Suprapubic skin (tissue), 4 donors: Measurements from ENCODE around the gene IFNG. TPM values are rescaled to one million over a fixed set of nuclear protein-coding genes. Genes with fewer than 3 reads are reported as not detected.

ENCODE experiments used
- DNase-seq, 2 donors: peaks; one replicate each; pipeline ENCODE4 v3.0.0-alpha.2; 2019; ENCODE audit warnings: low spot score in 2 of 2
- H3K27ac ChIP-seq: fragments of 200-600 bp; sonication (generic); one replicate; pipeline ENCODE4 v1.5.1; 2019
- H3K27me3 ChIP-seq: fragments of 200-600 bp; sonication (generic); one replicate; pipeline ENCODE4 v1.5.1; 2019
- H3K36me3 ChIP-seq: fragments of 200-600 bp; sonication (generic); one replicate; pipeline ENCODE4 v1.5.1; 2019
- H3K4me1 ChIP-seq: fragments of 200-600 bp; sonication (generic); one replicate; pipeline ENCODE4 v1.5.1; 2019
- H3K4me3 ChIP-seq: fragments of 200-600 bp; sonication (generic); one replicate; pipeline ENCODE4 v1.5.1; 2019; ENCODE audit warnings: mild to moderate bottlenecking
- H3K9me3 ChIP-seq: fragments of 200-600 bp; sonication (generic); one replicate; pipeline ENCODE4 v1.5.1; 2019
- EP300 ChIP-seq: sonication (generic); formaldehyde crosslinking; IDR thresholded peaks from one replicate; pipeline ENCODE4 v1.6.1; 2017; ENCODE audit warnings: antibody characterized with exemption
- POLR2A ChIP-seq, 2 donors: fragments of 450-650 bp; IDR thresholded peaks; one replicate each; pipeline ENCODE4 v1.6.1; 2017; ENCODE audit warnings: antibody characterized with exemption in 2 of 2, mild to moderate bottlenecking in 2 of 2, moderate library complexity in 2 of 2
- POLR2AphosphoS5 ChIP-seq, 3 donors: sonication (generic); formaldehyde crosslinking; IDR thresholded peaks; one replicate each; pipeline ENCODE4 v1.6.1; 2017; ENCODE audit warnings: antibody characterized with exemption in 3 of 3
- WGBS: methylation state at CpG from one replicate; pipeline ENCODE4 v1.1.5; 2018; 5-methylcytosine and 5-hydroxymethylcytosine counted together
- total RNA-seq, 4 donors: library from RNA; depleted of rRNA; stranded (reverse); fragments of >200 nt; gene quantifications; one replicate each; pipeline ENCODE4 v1.1.0, GENCODE V29; 2016
- TF ChIP-seq, protein P1 (sequence below), 2 donors: fragments of 200-600 bp in 1 of 2; fragments of 450-650 bp in 1 of 2; sonication (generic) in 1 of 2; IDR thresholded peaks; one replicate each; pipeline ENCODE4 v1.5.1; 2016 to 2019; ENCODE audit warnings: antibody characterized with exemption in 2 of 2, mild to moderate bottlenecking in 1 of 2, moderate library complexity in 1 of 2

Gene IFNG
- total RNA-seq, 4 donors from 2014 or later, result not detected

DNA sequence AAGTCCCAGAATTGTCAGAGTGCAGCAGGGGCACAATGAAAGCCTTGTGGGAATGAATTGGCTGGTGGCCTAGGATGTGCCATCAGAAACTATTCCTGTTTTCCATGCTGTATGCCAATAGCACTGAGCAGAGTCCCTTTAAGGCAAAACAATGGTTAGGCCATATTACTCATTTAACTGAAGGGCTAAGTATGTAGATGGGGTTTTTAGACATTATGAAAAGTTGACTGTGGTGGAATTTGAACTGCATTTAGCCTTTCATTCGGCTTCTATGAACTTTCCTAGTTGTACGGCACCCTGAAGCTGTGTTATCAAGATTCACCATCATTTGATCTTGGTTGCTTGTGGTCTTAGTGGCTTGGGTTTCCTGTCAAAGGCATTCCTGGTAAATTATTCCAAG, 41.3 kb upstream of the IFNG start:
- no peak overlapping the region for H3K27ac ChIP-seq
- no peak for DNase-seq
- no peaks in the 10 kb centered on the region for H3K36me3 ChIP-seq
- TF ChIP-seq EP300 (no peak), POLR2AphosphoS5 (IDR thresholded peaks at IDR 0.05) (no peak), POLR2A (IDR thresholded peaks at IDR 0.05) (no peak)
- TF ChIP-seq, protein P1, sequence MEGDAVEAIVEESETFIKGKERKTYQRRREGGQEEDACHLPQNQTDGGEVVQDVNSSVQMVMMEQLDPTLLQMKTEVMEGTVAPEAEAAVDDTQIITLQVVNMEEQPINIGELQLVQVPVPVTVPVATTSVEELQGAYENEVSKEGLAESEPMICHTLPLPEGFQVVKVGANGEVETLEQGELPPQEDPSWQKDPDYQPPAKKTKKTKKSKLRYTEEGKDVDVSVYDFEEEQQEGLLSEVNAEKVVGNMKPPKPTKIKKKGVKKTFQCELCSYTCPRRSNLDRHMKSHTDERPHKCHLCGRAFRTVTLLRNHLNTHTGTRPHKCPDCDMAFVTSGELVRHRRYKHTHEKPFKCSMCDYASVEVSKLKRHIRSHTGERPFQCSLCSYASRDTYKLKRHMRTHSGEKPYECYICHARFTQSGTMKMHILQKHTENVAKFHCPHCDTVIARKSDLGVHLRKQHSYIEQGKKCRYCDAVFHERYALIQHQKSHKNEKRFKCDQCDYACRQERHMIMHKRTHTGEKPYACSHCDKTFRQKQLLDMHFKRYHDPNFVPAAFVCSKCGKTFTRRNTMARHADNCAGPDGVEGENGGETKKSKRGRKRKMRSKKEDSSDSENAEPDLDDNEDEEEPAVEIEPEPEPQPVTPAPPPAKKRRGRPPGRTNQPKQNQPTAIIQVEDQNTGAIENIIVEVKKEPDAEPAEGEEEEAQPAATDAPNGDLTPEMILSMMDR (IDR thresholded peaks at IDR 0.05), result no peak
- peaks cover 2% of the 10 kb centered on the region for H3K27me3 ChIP-seq
- H3K4me3 ChIP-seq, result no peak overlapping the region
- H3K4me1 ChIP-seq, result no peaks in the 10 kb centered on the region
- 69% methylated on average over 2 of the region's 2 CpGs for WGBS
- no peaks in the 10 kb centered on the region for H3K9me3 ChIP-seq

DNA sequence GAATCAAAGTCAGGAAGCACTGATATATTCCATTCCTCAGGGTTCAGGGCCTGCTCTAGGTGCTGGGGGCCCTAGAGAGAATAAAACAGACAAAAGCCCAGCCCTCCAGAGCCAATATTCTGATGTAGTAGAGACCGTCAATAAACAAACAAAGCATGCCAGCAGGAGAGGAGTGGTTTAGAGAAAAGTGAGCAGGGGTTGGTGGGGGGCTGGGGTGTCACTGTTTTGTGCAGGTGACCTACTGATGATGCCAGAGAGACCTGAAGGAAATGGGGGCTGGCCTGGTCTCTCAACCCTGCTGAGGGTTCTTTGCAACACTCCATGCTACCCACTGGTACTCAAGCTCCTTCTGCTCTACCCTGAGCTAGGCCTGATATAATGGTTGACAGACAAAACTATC, 39.6 kb upstream of the IFNG start:
- Histone ChIP-seq H3K36me3 (no peaks in the 10 kb centered on the region), H3K4me1 (no peaks in the 10 kb centered on the region), H3K27me3 (no peaks in the 10 kb centered on the region), H3K9me3 (no peaks in the 10 kb centered on the region), H3K4me3 (no peak overlapping the region), H3K27ac (no peak overlapping the region)
- no peak for TF ChIP-seq POLR2AphosphoS5 (IDR thresholded peaks at IDR 0.05)
- no peak for TF ChIP-seq POLR2A (IDR thresholded peaks at IDR 0.05)
- TF ChIP-seq, protein P1 (IDR thresholded peaks at IDR 0.05), result no peak
- no peak for TF ChIP-seq EP300
- DNase-seq, result no peak
- WGBS, result 96% methylated on average over 1 of the region's 1 CpG

DNA sequence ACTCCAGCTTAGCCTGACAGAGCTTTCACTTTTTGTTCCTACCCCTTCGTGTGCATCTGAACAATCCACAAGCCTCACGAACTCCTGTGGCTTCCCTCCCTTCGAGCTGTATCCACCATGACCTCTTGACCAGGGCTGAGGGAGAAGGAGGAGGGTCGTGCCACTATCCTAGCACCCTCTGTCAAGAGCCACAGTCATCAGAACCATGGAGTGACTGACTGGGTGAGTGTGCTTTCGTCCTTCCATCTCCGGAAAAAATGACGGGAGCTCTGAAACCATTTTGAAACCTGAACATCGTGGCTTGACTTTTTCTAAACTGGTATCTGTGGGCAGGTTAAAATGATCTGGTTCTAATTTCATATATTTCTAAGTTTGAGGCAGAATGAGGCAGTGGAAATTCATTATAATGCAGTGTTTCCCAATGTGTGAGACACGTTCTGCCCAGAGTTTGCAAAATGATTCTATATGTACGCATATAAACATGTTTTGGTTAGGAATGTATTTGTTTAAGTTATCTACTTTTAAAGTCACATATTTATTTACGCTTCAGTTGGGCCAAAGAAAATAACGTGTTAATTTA, 39.1 kb upstream of the IFNG start:
- H3K27me3 ChIP-seq, result no peaks in the 10 kb centered on the region
- no peak for DNase-seq
- H3K4me1 ChIP-seq, result no peaks in the 10 kb centered on the region
- H3K9me3 ChIP-seq, result no peaks in the 10 kb centered on the region
- H3K4me3 ChIP-seq, result no peak overlapping the region
- TF ChIP-seq POLR2AphosphoS5 (IDR thresholded peaks at IDR 0.05) (no peak), EP300 (no peak), POLR2A (IDR thresholded peaks at IDR 0.05) (no peak)
- TF ChIP-seq, protein P1 (IDR thresholded peaks at IDR 0.05), result no peak
- no peak overlapping the region for H3K27ac ChIP-seq
- no peaks in the 10 kb centered on the region for H3K36me3 ChIP-seq
- WGBS, result 80% methylated on average over 12 of the region's 12 CpGs

DNA sequence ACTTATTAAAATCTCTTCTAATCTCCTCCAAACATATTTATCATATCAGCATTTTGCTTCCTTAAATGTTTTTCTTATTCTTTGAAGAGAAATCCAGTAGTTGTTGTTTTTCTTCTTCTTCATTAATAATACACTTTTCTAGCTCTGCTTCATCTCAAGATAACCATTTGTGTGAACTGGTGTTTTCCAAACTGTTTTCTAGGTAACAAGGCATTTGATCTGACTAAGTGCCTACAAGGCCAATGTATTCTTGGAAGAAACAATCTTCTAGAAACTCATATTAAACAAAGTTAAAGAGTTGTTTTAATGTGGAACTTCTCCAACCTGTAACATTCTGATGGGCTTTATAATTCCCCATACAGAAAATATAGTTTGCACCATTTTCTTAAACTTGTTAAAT, 30.8 kb upstream of the IFNG start:
- no peak overlapping the region for H3K4me3 ChIP-seq
- H3K27me3 ChIP-seq, result peaks cover 7% of the 10 kb centered on the region
- no peaks in the 10 kb centered on the region for H3K4me1 ChIP-seq
- no peak overlapping the region for H3K27ac ChIP-seq
- no peaks in the 10 kb centered on the region for H3K9me3 ChIP-seq
- no peaks in the 10 kb centered on the region for H3K36me3 ChIP-seq
- DNase-seq, result no peak
- no peak for TF ChIP-seq POLR2AphosphoS5 (IDR thresholded peaks at IDR 0.05)
- no peak for TF ChIP-seq POLR2A (IDR thresholded peaks at IDR 0.05)
- no peak for TF ChIP-seq EP300
- TF ChIP-seq, protein P1 (IDR thresholded peaks at IDR 0.05), result no peak

DNA sequence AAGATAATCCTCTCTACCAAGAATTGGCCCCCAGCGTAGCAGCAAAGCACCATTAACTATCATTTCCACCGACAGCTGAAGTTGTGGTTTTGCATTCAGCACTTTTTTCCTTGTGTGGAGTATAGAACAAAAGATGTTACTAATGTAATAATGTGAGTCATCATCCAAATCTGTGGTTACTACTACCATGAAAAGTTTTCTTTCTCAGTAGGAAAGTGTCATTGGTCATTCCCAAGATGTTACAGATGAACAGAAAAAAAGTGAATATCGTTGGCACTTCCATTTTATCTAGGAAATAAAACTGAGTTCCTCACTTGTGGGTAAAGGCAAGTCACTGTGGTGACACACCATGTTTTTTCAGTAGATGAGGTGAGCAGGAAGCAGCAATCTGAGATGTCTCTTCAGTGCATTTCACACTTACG, 30.3 kb upstream of the IFNG start:
- 59% methylated on average over 4 of the region's 4 CpGs for WGBS
- Histone ChIP-seq H3K4me1 (no peaks in the 10 kb centered on the region), H3K36me3 (no peaks in the 10 kb centered on the region), H3K9me3 (no peaks in the 10 kb centered on the region), H3K27me3 (peaks cover 7% of the 10 kb centered on the region), H3K4me3 (no peak overlapping the region), H3K27ac (no peak overlapping the region)
- DNase-seq, result no peak
- TF ChIP-seq POLR2A (IDR thresholded peaks at IDR 0.05) (no peak), EP300 (no peak), POLR2AphosphoS5 (IDR thresholded peaks at IDR 0.05) (no peak)
- TF ChIP-seq, protein P1 (IDR thresholded peaks at IDR 0.05), result no peak
